ENCODE results near the gene TEX48. TPM values are rescaled to one million over a fixed set of nuclear protein-coding genes. Genes with fewer than 3 reads are reported as not detected.

The TEX48 gene
- total RNA-seq, 1 donor from 2014 or later: not detected

GRCh38 chr9:114626415-114627020, 55.5 kb downstream of the TEX48 start:
- FAIRE-seq (no peak), DNase-seq (ENCODE audit: low spot score in 2 of 2) (no peak)

DNA sequence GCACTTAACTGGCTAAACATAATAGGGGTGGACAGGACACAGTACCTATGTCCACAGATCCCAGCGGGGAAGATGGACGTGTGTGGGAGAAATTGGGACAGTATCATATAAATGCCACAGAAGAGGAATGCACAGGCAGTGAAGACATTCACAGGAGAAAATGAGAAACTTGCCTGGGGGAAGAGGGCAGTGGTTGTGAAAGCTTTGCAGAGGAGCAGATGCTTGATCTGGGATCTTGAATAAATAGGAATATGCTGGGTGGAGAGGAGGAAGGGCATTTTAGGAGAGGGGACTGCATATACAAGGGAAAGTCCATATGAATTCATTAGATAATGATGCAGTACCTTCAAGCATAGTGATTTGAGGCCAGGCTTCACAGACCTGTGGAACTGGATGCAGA, 57.3 kb downstream of the TEX48 start:
- FAIRE-seq: no peak
- DNase-seq (ENCODE audit: low spot score in 2 of 2): no peak

DNA sequence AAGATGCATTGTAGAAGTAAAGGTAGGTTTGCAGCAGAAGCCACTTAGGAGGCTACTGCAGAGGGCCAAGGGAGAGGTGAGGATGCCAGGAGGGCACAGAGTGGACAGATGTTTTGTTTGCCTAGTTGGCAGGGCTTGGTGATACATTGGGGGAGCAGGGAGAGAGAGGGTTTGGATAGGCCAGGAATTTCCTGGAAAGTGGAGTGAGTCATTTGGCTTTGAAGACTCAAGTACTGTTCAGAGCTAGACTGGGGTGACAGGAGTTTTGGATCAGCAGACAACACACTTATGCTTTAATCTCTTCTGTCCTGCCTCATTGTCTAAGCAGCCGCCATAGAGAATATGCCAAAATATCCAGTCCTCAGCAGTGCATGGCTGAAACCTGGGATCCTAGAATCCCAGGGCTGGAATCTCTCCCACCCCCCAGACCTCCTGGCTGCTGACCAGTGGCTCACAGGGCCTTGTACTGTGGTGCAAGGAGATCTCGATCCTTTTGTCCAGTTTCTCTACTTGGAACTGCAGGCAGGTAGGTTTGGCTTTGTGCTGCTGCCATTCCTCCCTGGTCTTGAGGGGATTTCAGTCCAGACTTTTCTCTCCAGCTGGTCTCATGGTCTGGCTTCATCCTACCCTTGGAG, 59.9 kb downstream of the TEX48 start:
- FAIRE-seq: no peak
- no peak for DNase-seq (ENCODE audit: low spot score in 2 of 2)

GRCh38 chr9:114621561-114621960, 60.4 kb downstream of the TEX48 start:
- no peak for FAIRE-seq
- no peak for DNase-seq (ENCODE audit: low spot score in 2 of 2)

DNA sequence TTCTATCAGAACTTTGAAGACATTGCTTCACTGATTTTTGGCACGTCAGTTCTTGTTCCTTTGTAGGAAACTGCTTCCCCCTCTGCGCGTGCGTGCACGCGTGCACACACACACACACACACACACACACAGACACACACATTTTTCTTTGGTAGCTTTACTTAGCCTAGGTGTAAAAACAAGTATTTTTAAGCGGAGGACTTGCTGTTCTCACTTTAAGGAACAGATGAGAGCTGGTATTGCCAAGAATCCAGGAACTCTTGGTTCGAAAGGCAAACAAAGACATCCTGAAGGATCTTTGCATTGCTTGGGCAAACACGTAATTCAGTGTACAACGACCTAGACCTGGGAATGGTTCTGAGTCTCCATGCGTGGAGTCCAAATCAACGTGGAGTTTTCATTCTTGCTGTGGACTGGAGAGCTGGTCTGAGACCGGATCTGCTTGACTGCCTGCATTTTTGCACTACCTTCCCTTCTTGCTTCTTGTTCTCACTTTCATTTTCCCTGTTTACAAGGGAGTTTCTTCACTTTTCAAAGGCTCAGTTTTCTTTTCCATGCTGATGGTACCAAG, 62.7 kb downstream of the TEX48 start:
- DNase-seq (ENCODE audit: low spot score in 2 of 2) (no peak), FAIRE-seq (no peak)

GRCh38 chr9:114616684-114617520, 65.1 kb downstream of the TEX48 start:
- FAIRE-seq (no peak), DNase-seq (ENCODE audit: low spot score in 2 of 2) (no peak)

Other genes starting within 250 kb of the TEX48 start
- 0.41 TPM for gene WHRN, start 176.7 kb downstream of the TEX48 start, total RNA-seq
- 108 TPM for gene ATP6V1G1, start 94.4 kb downstream of the TEX48 start, total RNA-seq
- gene TMEM268, start 70.9 kb downstream of the TEX48 start, total RNA-seq: 16.7 TPM
- not detected for gene TEX53, start 24.4 kb downstream of the TEX48 start, total RNA-seq
- under 0.01 TPM for gene TNFSF15, start 123.8 kb upstream of the TEX48 start, total RNA-seq
- under 0.01 TPM for gene TNFSF8, start 248.4 kb upstream of the TEX48 start, total RNA-seq